BE2C (cell line): ENCODE measurements around the gene PURB.

Source experiments
- DNase-seq: peaks from one replicate; pipeline ENCODE4 v3.0.0-alpha.2; 2020
- H3K27me3 ChIP-seq: fragments of 250-450 bp; sonication (Bioruptor Pico); 2 replicates; pipeline ENCODE4 v1.5.1; 2020; ENCODE audit warnings: mild to moderate bottlenecking
- H3K36me3 ChIP-seq: fragments of 250-450 bp; sonication (Bioruptor Pico); 2 replicates; pipeline ENCODE4 v1.5.1; 2020; ENCODE audit warnings: mild to moderate bottlenecking
- H3K4me1 ChIP-seq: fragments of 250-450 bp; sonication (Bioruptor Pico); 2 replicates; pipeline ENCODE4 v1.5.1; 2020
- H3K4me3 ChIP-seq: 2 replicates; pipeline ENCODE4 v1.5.1; 2011; ENCODE audit warnings: low read depth, low read length
- H3K9me3 ChIP-seq: fragments of 250-450 bp; sonication (Bioruptor Pico); 2 replicates; pipeline ENCODE4 v1.5.1; 2020
- CTCF ChIP-seq: IDR thresholded peaks from 2 replicates; pipeline ENCODE4 v1.5.1; 2012; ENCODE audit warnings: mild to moderate bottlenecking, low read depth, low read length

Gene PURB

DNA sequence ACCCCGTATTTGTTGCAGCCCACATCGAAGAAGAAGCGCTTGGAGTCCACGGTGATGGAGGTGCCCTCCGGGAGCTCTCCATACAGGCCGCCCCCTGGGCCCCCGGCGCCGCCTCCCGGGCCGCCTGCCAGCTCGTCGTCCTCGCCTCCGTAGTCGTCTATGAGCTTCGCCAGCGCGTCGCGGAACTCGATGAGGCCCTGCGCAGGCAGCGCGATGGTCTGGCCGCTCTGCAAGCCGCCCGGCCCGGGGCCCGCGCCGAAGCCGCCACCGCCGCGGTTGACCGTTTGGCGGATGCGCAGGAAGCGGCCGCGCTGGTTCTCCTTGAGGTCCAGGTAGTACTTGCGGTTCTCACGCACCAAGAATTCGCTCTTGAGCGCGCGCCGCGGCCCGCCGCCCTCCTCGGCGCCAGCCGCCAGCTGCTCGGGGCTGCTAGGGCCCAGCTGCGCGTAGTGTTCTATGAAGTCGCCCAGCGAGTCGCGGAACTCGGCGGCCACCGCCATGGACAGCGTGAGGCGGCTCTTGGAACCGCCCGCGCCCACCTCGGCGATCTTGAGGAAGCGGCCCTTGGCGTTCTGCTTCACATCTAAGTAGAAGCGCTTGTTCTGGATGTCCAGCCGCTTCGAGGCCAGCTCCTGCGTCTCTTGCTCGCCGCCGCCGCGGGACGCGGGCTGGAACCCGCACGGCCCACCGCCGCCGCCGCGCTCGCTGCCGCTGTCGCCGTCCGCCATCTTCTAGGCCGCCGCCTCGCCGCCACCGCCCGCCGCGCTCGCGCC is 523 bp downstream of the PURB start:
- Histone ChIP-seq H3K27me3 (no peaks in the 10 kb centered on the region), H3K4me3 (peak overlapping the region; percentile 77), H3K9me3 (no peaks in the 10 kb centered on the region), H3K36me3 (peaks cover 10% of the 10 kb centered on the region), H3K4me1 (peaks cover 4% of the 10 kb centered on the region; the same call in 1 of the 2 replicates)
- TF ChIP-seq CTCF, result no peak
- DNase-seq, result peak; percentile 56

DNA sequence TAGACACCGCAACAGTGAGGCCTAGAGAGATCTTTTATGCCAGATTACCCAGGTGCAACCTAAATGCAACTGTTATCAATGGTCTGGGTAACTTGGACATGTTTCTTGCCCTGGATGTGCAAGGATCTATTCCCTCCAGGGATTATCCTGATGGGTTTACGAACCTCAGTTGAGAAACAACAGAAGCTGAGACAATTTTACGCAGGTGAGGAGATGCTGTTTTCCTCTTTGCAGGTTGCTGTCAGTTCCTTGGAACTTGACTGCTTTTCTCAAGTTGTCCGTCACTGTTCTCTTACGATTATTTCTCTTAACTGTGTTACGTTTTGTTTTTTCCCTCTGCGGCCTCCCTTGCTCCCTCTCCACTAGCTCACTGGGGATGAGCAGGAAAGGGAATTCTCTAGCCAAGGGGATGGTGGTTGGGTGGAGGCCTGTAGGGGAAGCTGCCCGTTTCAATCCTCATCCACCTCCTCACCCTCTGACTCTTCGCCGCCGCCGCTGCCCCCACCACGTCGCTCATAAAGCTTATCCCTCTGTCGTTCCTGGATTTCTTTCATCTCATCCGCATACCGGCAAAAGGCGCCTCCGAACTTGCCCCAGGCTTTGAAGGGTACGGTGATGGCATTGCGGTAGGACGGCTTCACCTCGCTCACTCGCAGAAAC is 1.2 kb downstream of the PURB start:
- no peak for TF ChIP-seq CTCF
- peak overlapping the region; percentile 77 for H3K4me3 ChIP-seq
- no peaks in the 10 kb centered on the region for H3K9me3 ChIP-seq
- peaks cover 4% of the 10 kb centered on the region; the same call in 1 of the 2 replicates for H3K4me1 ChIP-seq
- no peak for DNase-seq
- H3K27me3 ChIP-seq, result no peaks in the 10 kb centered on the region
- peaks cover 13% of the 10 kb centered on the region for H3K36me3 ChIP-seq

- Histone ChIP-seq H3K9me3 (no peaks in the 10 kb centered on the region), H3K4me1 (peaks cover 4% of the 10 kb centered on the region; the same call in 1 of the 2 replicates), H3K36me3 (peaks cover 13% of the 10 kb centered on the region), H3K4me3 (peak overlapping the region; percentile 77), H3K27me3 (no peaks in the 10 kb centered on the region)
- TF ChIP-seq CTCF, result no peak
- DNase-seq, result no peak
Observed at GRCh38 chr7:44882899-44883298, 2.4 kb downstream of the PURB start.

DNA sequence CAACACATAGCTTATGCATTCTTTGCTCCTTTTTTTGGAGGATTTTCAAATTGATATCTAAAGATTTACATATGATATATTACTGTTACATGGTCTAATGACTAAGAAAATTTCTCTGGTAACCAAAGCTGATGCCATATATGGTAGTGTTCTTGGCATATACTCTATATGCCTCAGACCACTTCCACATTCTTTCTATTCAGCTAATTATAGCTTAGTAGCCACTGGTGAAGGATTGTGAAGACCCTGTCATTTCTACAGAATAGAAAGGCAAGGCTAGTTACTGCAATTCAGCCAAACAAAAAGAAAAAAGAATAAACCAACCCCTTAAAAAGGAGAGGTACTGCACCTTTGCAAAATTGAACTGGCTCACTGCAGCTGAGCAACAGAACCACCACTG is 3.7 kb downstream of the PURB start:
- no peak for DNase-seq
- TF ChIP-seq CTCF, result no peak
- H3K27me3 ChIP-seq, result no peaks in the 10 kb centered on the region
- no peaks in the 10 kb centered on the region for H3K9me3 ChIP-seq
- peak overlapping the region; percentile 77 for H3K4me3 ChIP-seq
- peaks cover 13% of the 10 kb centered on the region for H3K36me3 ChIP-seq
- peaks cover 4% of the 10 kb centered on the region; the same call in 1 of the 2 replicates for H3K4me1 ChIP-seq

DNA sequence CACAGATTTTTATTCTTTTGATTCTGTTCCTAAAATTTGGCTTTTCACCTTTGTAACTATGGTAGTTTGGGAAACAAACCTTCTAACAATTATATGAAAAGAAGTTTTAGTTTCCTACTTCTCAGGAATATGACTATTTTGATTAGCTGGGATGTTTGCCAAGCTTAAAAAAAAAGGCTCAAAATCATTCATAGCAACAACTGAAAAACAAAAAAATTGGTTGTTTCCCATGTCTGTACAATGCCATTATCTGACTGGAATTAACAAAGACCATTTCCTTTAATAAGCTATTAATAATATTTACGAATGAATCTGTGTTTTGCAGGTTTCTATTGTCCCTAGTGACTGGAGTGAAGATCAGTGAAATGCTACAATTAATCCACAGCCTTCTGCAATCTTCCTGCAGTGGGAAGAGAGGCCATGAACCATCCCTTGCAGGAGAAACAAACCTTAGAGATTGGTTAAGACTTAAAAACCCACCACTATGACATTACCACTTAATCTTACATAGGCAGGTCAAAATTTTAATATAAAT is 4.2 kb downstream of the PURB start:
- no peak for TF ChIP-seq CTCF
- Histone ChIP-seq H3K9me3 (no peaks in the 10 kb centered on the region), H3K36me3 (peaks cover 13% of the 10 kb centered on the region), H3K4me3 (peak overlapping the region; percentile 77), H3K4me1 (peaks cover 4% of the 10 kb centered on the region; the same call in 1 of the 2 replicates), H3K27me3 (no peaks in the 10 kb centered on the region)
- no peak for DNase-seq
